Vagina (tissue), 2 donors: Measurements from ENCODE around the gene DLG2. TPM values are rescaled to one million over a fixed set of nuclear protein-coding genes. Genes with fewer than 3 reads are reported as not detected.
"Not testable (repeated sequence)": the region's sequence is repeated elsewhere in the genome, so short reads cannot be mapped to it uniquely, and the experiment has no call there.

Experiments
- DNase-seq, 2 donors: peaks; one replicate each; pipeline ENCODE4 v3.0.0-alpha.2; 2017; ENCODE audit errors: extremely low spot score in 2 of 2
- H3K27ac ChIP-seq: fragments of 200-600 bp; sonication (generic); one replicate; pipeline ENCODE4 v1.5.1; 2019
- H3K27me3 ChIP-seq: fragments of 200-600 bp; sonication (generic); one replicate; pipeline ENCODE4 v1.5.1; 2019
- H3K36me3 ChIP-seq, 2 donors: fragments of 200-600 bp; sonication (generic); one replicate each; pipeline ENCODE4 v1.5.1; 2017 to 2019
- H3K4me1 ChIP-seq: fragments of 200-600 bp; sonication (generic); one replicate; pipeline ENCODE4 v1.5.1; 2019
- H3K4me3 ChIP-seq, 2 donors: fragments of 200-600 bp; sonication (generic); 1 replicate in 1 of 2; 2 replicates in 1 of 2; pipeline ENCODE4 v1.5.1; 2016 to 2019
- H3K9me3 ChIP-seq: fragments of 200-600 bp; sonication (generic); one replicate; pipeline ENCODE4 v1.5.1; 2019
- POLR2A ChIP-seq, 2 donors: fragments of 450-650 bp; IDR thresholded peaks; one replicate each; pipeline ENCODE4 v1.6.1; 2017; ENCODE audit warnings: antibody characterized with exemption in 2 of 2, mild to moderate bottlenecking in 2 of 2, moderate library complexity in 2 of 2
- POLR2AphosphoS5 ChIP-seq, 2 donors: sonication (generic); formaldehyde crosslinking; IDR thresholded peaks; one replicate each; pipeline ENCODE4 v1.9.0; 2017; ENCODE audit warnings: antibody characterized with exemption in 2 of 2, mild to moderate bottlenecking in 2 of 2, low read depth in 1 of 2; ENCODE audit not compliant: insufficient read depth in 1 of 2
- intact Hi-C: fragments of 100-400 bp; cut with DNase I; formaldehyde crosslinking; loops from one replicate; pipeline ENCODE4 v1.15.1; 2023
- total RNA-seq: library from RNA; depleted of rRNA; stranded (reverse); fragments of >200 nt; gene quantifications from one replicate; pipeline ENCODE4 v1.2.3, GENCODE V29; 2016
- TF ChIP-seq, protein P1 (sequence below), 3 experiments: fragments of 450-650 bp in 2 of 3; fragments of 200-600 bp in 1 of 3; sonication (generic) in 1 of 3; IDR thresholded peaks; one replicate each; pipeline ENCODE4 v1.5.1; 2017 to 2019; ENCODE audit warnings: antibody characterized with exemption in 3 of 3, mild to moderate bottlenecking in 2 of 3, moderate library complexity in 2 of 3

Gene DLG2
- total RNA-seq, 1 donor from 2014 or later = 10.1 TPM

DNA sequence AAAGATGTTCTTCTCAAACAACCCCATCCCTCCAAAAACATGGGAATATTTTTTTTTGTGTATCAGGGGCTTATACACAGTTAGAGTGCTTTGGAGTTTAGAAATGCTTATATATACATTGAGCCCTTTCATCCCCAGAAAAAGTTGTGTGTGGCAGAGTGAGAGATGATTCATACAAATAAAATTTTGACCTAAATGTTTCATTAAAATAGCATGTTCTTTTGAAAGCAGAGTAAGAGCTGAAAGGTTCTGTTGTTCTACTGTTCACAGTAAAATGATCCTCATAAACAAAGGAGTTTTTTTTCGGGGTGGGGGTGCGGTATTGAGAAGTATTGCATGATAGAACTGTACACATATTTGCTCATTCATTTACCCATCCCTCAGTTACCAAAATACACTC, 512.4 kb downstream of the DLG2 start:
- intact Hi-C loops = no loop called here
- TF ChIP-seq POLR2AphosphoS5 (IDR thresholded peaks at IDR 0.05; ENCODE audit: insufficient read depth in 1 of 2, low read depth in 1 of 2) = no peak
- H3K36me3 ChIP-seq = no peaks in the 10 kb centered on the region

DNA sequence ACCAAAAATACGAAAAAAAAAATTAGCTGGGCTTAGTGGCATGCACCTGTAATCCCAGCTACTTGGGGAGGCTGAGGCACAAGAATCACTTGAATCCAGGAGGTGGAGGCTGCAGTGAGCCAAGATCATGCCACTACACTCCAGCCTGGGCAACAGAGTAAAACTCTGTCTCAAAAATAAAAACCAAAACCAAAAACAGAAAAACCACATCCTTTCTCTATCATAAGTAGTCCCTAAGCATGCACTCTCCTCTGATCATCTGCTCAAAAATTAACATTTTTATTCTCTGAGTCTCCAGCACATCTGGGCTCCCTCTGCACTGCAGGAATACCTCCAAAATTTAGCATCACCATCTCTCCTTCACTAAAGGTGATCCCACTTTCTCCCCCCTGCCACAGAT, 516.9 kb downstream of the DLG2 start:
- H3K9me3 ChIP-seq, H3K4me1 ChIP-seq, intact Hi-C loops: not testable (repeated sequence)

More for the DNA sequence above, 512.4 kb downstream of the DLG2 start:
- DNase-seq = no peak
- H3K4me3 ChIP-seq = no peak overlapping the region
- H3K4me1 ChIP-seq = no peaks in the 10 kb centered on the region
- H3K27me3 ChIP-seq = no peaks in the 10 kb centered on the region
- H3K9me3 ChIP-seq = no peaks in the 10 kb centered on the region
- H3K27ac ChIP-seq = no peak overlapping the region

DNA sequence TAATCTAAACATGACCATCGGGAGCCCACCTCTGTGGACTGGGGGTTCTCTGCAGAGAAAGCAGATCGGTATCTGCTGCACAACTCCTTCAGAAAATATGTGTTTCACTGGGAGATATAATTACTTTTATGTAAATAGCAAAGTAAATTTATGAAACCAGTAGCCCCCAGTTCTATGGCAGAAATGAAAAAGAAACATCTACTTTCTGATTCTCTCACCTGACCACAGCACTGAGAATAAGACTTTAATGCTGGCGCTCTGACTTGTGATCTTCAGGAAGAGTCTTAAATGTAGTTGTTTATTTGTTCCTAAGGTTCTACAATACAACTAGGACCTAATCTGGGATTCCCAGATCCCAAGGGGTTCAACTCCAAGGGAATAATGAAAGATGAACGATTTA, 518.0 kb downstream of the DLG2 start:
- H3K27ac ChIP-seq = no peak overlapping the region
- no peak for TF ChIP-seq POLR2AphosphoS5 (IDR thresholded peaks at IDR 0.05; ENCODE audit: insufficient read depth in 1 of 2, low read depth in 1 of 2)
- TF ChIP-seq POLR2A (IDR thresholded peaks at IDR 0.05) = no peak
- TF ChIP-seq, protein P1, sequence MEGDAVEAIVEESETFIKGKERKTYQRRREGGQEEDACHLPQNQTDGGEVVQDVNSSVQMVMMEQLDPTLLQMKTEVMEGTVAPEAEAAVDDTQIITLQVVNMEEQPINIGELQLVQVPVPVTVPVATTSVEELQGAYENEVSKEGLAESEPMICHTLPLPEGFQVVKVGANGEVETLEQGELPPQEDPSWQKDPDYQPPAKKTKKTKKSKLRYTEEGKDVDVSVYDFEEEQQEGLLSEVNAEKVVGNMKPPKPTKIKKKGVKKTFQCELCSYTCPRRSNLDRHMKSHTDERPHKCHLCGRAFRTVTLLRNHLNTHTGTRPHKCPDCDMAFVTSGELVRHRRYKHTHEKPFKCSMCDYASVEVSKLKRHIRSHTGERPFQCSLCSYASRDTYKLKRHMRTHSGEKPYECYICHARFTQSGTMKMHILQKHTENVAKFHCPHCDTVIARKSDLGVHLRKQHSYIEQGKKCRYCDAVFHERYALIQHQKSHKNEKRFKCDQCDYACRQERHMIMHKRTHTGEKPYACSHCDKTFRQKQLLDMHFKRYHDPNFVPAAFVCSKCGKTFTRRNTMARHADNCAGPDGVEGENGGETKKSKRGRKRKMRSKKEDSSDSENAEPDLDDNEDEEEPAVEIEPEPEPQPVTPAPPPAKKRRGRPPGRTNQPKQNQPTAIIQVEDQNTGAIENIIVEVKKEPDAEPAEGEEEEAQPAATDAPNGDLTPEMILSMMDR (IDR thresholded peaks at IDR 0.05) = no peak
- no peaks in the 10 kb centered on the region for H3K4me1 ChIP-seq
- H3K27me3 ChIP-seq = no peaks in the 10 kb centered on the region
- no peak overlapping the region for H3K4me3 ChIP-seq
- intact Hi-C loops = no loop called here
- H3K9me3 ChIP-seq = no peaks in the 10 kb centered on the region
- DNase-seq = no peak
- H3K36me3 ChIP-seq = no peaks in the 10 kb centered on the region

More for the DNA sequence above, 516.9 kb downstream of the DLG2 start:
- not testable (repeated sequence) for H3K27me3 ChIP-seq, DNase-seq, H3K36me3 ChIP-seq, H3K27ac ChIP-seq, H3K4me3 ChIP-seq

DNA sequence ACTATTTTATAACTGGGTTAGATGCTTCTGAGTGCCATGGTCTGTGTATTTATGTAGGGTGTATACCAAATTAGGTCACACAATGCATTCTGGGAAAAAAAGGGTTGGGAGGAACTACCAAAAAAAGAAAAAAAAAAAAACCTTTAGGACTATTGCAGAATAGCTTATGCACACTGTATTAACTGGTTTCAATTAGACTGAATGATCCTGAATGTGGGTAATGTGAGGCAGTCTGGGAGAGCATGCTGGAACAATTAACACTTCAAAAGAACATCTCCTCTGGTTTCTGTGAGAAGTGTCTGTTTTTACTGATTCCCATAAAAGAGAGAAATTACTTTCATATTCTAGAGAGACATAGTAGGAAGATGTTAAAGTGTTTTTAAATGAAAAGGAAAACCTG, 521.3 kb downstream of the DLG2 start:
- intact Hi-C loops = no loop called here

DNA sequence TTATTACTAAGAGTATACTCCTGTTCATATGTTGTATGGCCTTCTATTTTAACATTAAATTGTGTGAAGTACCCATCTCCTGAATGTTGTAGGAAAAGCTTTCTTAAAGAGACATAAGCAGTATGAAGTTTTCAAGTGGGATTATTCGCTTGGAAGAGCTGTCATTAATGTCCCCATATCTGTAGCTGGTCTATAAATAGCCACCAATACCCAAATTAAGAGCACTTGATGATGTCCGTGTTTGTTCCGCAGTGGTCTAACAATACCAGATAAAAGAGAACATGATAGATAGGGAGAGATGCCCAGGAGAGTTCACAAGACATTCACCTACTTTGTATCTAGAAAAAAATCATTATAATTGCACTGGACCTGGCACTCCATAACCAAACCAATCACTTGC, 527.6 kb downstream of the DLG2 start:
- no peak for DNase-seq
- Histone ChIP-seq H3K27me3 (no peaks in the 10 kb centered on the region), H3K36me3 (no peaks in the 10 kb centered on the region), H3K9me3 (no peaks in the 10 kb centered on the region), H3K4me3 (no peak overlapping the region), H3K27ac (no peak overlapping the region), H3K4me1 (no peaks in the 10 kb centered on the region)
- intact Hi-C loops = no loop called here
- TF ChIP-seq, protein P1 (IDR thresholded peaks at IDR 0.05) = no peak
- no peak for TF ChIP-seq POLR2AphosphoS5 (IDR thresholded peaks at IDR 0.05; ENCODE audit: insufficient read depth in 1 of 2, low read depth in 1 of 2)

More for the DNA sequence above, 521.3 kb downstream of the DLG2 start:
- Histone ChIP-seq H3K27ac (no peak overlapping the region), H3K27me3 (no peaks in the 10 kb centered on the region), H3K9me3 (no peaks in the 10 kb centered on the region), H3K36me3 (no peaks in the 10 kb centered on the region), H3K4me1 (no peaks in the 10 kb centered on the region), H3K4me3 (no peak overlapping the region)
- TF ChIP-seq POLR2A (IDR thresholded peaks at IDR 0.05) (no peak), POLR2AphosphoS5 (IDR thresholded peaks at IDR 0.05; ENCODE audit: insufficient read depth in 1 of 2, low read depth in 1 of 2) (no peak)
- TF ChIP-seq, protein P1 (IDR thresholded peaks at IDR 0.05) = no peak
- DNase-seq = no peak

DNA sequence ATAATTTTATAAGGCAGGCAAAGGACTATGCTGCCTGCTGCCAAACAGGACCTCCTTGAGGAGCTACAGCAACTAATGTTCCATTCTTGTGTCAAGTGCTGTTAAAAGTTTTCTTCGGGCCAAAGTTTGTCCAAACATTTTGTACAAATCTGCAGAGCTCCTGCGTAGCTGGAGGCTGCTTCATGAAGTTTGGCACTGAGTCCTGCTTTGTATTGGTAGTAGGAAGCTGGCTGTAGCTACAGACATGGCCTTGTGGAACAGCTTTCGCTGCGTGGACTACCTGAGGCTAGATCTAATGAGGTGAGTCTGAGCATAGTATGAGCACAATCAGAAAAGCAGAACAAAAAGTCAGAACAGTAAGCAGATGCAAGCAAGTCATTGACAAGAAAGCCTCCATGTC, 528.1 kb downstream of the DLG2 start:
- Histone ChIP-seq H3K4me3 (no peak overlapping the region), H3K27ac (no peak overlapping the region), H3K27me3 (no peaks in the 10 kb centered on the region), H3K9me3 (no peaks in the 10 kb centered on the region), H3K36me3 (no peaks in the 10 kb centered on the region), H3K4me1 (no peaks in the 10 kb centered on the region)
- TF ChIP-seq, protein P1 (IDR thresholded peaks at IDR 0.05) = no peak
- TF ChIP-seq POLR2A (IDR thresholded peaks at IDR 0.05) (no peak), POLR2AphosphoS5 (IDR thresholded peaks at IDR 0.05; ENCODE audit: insufficient read depth in 1 of 2, low read depth in 1 of 2) (no peak)
- no peak for DNase-seq
- intact Hi-C loops = no loop called here
